Measurements from ENCODE around the gene GDPD4.

Gene GDPD4

DNA sequence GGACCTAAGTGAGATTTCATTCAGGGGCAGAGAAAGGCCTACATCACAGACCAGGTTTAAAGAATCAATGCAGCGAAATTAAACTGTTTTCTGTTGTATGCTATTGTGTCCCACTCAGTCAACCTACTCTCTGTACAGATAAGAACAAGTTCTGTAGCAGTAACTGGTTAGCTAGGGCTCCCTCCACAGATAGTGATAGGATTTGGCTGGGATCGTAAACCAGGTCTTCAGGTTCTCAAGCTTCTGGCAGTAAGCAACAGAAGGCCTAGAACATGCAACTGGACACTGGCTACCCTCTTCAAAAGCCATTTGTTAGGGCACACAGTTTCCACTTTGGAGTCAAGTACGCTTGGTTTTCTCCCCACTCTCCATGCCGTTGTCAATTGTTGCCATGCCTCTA, 69.2 kb downstream of the GDPD4 start:
- DNase-seq (ENCODE audit: low read depth), result no peak
- no peak for TF ChIP-seq CTCF (IDR thresholded peaks at IDR 0.05; ENCODE audit: low read depth, low read length)
- no peak for TF ChIP-seq MYC (IDR thresholded peaks at IDR 0.05; ENCODE audit: low read depth, low read length)
- TF ChIP-seq POLR2A (IDR thresholded peaks at IDR 0.05; ENCODE audit: extremely low read depth, insufficient read length), result no peak
- no peak for TF ChIP-seq MAX (IDR thresholded peaks at IDR 0.05; ENCODE audit: low read depth, low read length)
- H3K4me3 ChIP-seq (ENCODE audit: low read depth, low read length), result no peak overlapping the region

DNA sequence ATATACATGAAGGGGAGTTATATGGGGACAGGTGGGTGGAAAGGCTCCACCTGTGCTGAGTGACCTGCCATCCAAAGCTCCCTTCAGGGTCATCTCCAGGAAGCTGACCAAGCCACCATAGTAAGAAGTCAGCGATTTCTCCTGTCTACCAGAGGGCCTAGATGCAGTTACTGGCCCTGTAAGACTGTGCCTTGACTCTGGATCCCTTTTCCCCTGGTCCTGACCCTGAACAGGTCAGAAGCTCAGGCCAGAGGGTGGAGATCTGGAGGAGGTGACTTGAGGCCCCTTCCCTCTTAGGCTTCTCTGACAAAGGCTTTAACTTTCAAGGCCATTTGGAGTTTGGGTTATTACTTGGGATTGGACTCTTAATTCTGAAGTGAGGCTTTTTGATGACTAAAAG, 69.7 kb downstream of the GDPD4 start:
- no peak for DNase-seq (ENCODE audit: low read depth)
- no peak for TF ChIP-seq MAX (IDR thresholded peaks at IDR 0.05; ENCODE audit: low read depth, low read length)
- TF ChIP-seq MYC (IDR thresholded peaks at IDR 0.05; ENCODE audit: low read depth, low read length), result no peak
- TF ChIP-seq POLR2A (IDR thresholded peaks at IDR 0.05; ENCODE audit: extremely low read depth, insufficient read length), result no peak
- no peak for TF ChIP-seq CTCF (IDR thresholded peaks at IDR 0.05; ENCODE audit: low read depth, low read length)
- H3K4me3 ChIP-seq (ENCODE audit: low read depth, low read length), result no peak overlapping the region

DNA sequence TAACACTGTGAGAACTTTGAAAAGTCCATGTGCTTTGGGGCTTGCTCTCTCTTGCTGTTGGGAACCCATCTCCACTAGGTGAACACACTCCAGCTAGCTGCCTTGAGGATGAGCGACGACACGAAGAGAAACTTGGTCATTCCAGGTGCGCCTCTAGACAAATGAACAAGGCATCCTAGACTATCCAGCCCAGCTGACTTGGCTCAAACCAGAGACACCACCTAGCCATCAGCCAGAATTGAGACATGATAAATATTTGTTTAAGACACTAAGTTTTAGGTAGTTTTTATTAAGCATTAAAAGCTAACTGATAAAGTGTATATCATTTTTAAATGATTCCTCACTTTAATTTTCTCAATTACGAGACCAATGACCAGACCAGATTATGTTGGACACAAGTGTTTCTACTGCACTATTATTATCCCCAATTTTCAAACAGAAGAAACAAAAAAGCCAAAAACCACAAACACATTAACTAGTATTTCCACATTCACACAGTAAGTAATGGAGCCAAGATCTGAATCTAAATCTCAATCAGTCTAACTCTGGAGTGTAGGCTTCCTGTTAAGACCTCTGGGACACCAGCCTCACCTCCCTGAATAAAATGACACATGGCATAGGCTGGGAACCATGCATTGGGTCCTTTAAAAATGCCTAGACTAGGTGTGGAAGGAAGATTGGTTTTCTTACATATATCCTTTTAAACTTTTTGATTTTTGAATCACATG, 70.4 kb downstream of the GDPD4 start:
- H3K4me3 ChIP-seq (ENCODE audit: low read depth, low read length), result no peak overlapping the region
- TF ChIP-seq CTCF (IDR thresholded peaks at IDR 0.05; ENCODE audit: low read depth, low read length), result no peak
- no peak for TF ChIP-seq MYC (IDR thresholded peaks at IDR 0.05; ENCODE audit: low read depth, low read length)
- TF ChIP-seq POLR2A (IDR thresholded peaks at IDR 0.05; ENCODE audit: extremely low read depth, insufficient read length), result no peak
- TF ChIP-seq MAX (IDR thresholded peaks at IDR 0.05; ENCODE audit: low read depth, low read length), result no peak
- no peak for DNase-seq (ENCODE audit: low read depth)

GRCh38 chr11:77223797-77224196, 77.7 kb downstream of the GDPD4 start:
- no peak for TF ChIP-seq MAX (IDR thresholded peaks at IDR 0.05; ENCODE audit: low read depth, low read length)
- no peak for TF ChIP-seq CTCF (IDR thresholded peaks at IDR 0.05; ENCODE audit: low read depth, low read length)
- TF ChIP-seq POLR2A (IDR thresholded peaks at IDR 0.05; ENCODE audit: extremely low read depth, insufficient read length), result no peak
- no peak for DNase-seq (ENCODE audit: low read depth)
- no peak overlapping the region for H3K4me3 ChIP-seq (ENCODE audit: low read depth, low read length)

GRCh38 chr11:77217156-77217555, 84.3 kb downstream of the GDPD4 start:
- TF ChIP-seq MAX (IDR thresholded peaks at IDR 0.05; ENCODE audit: low read depth, low read length), result no peak
- no peak for TF ChIP-seq POLR2A (IDR thresholded peaks at IDR 0.05; ENCODE audit: extremely low read depth, insufficient read length)
- no peak for TF ChIP-seq CTCF (IDR thresholded peaks at IDR 0.05; ENCODE audit: low read depth, low read length)
- no peak for TF ChIP-seq MYC (IDR thresholded peaks at IDR 0.05; ENCODE audit: low read depth, low read length)
- DNase-seq (ENCODE audit: low read depth), result no peak
- H3K4me3 ChIP-seq (ENCODE audit: low read depth, low read length), result no peak overlapping the region

Data from NB4 (cell line).